Prostate gland (tissue), 2 donors: ENCODE measurements around the gene ARAF. TPM values are rescaled to one million over a fixed set of nuclear protein-coding genes. Genes with fewer than 3 reads are reported as not detected.
A peak's percentile ranks its signal among the peaks of the same experiment; 100 is the strongest.

Source experiments
- DNase-seq: peaks from one replicate; pipeline ENCODE4 v3.0.0-alpha.2; 2019; ENCODE audit warnings: low spot score
- H3K27ac ChIP-seq, 2 donors: fragments of 200-600 bp; sonication (generic); 2 replicates each; pipeline ENCODE4 v1.5.1; 2017 to 2019
- H3K27me3 ChIP-seq: fragments of 200-600 bp; sonication (generic); replicated peaks from 2 replicates; pipeline ENCODE4 v1.5.1; 2019; ENCODE audit not compliant: insufficient read depth
- H3K36me3 ChIP-seq, 2 donors: fragments of 200-600 bp; sonication (generic); 1 replicate in 1 of 2; 2 replicates in 1 of 2; pipeline versions ENCODE4 v1.5.1 to v1.8.1; 2017 to 2019
- H3K4me1 ChIP-seq: fragments of 200-600 bp; sonication (generic); replicated peaks from 2 replicates; pipeline ENCODE4 v1.5.1; 2019
- H3K4me3 ChIP-seq, 2 donors: fragments of 200-600 bp; sonication (generic); 2 replicates each; pipeline ENCODE4 v1.5.1; 2017 to 2019
- H3K9me3 ChIP-seq: fragments of 200-600 bp; sonication (generic); 2 replicates; pipeline ENCODE4 v1.5.1; 2017
- POLR2A ChIP-seq: fragments of 450-650 bp; IDR thresholded peaks from one replicate; pipeline ENCODE4 v1.6.1; 2016; ENCODE audit warnings: antibody characterized with exemption, mild to moderate bottlenecking
- POLR2AphosphoS5 ChIP-seq: sonication (generic); formaldehyde crosslinking; IDR thresholded peaks from one replicate; pipeline ENCODE4 v1.6.1; 2017; ENCODE audit warnings: antibody characterized with exemption
- WGBS: methylation state at CpG from one replicate; pipeline ENCODE4 v1.1.5; 2018; 5-methylcytosine and 5-hydroxymethylcytosine counted together
- intact Hi-C: fragments of 100-400 bp; cut with DNase I; formaldehyde crosslinking; loops from one replicate; pipeline ENCODE4 v1.14.2; 2022
- total RNA-seq, 2 donors: library from RNA; depleted of rRNA; stranded (reverse); fragments of >200 nt; gene quantifications; one replicate each; pipeline ENCODE4 v1.1.0, GENCODE V29; 2016
- TF ChIP-seq, protein P1 (sequence below), 4 experiments: fragments of 200-600 bp in 2 of 4; fragments of 450-650 bp in 2 of 4; sonication (generic) in 2 of 4; IDR thresholded peaks; 1 replicate in 3 of 4; 2 replicates in 1 of 4; pipeline ENCODE4 v1.5.1; 2016 to 2019; ENCODE audit warnings: antibody characterized with exemption in 4 of 4, mild to moderate bottlenecking in 2 of 4, moderate library complexity in 2 of 4

ARAF gene
- total RNA-seq, 2 donors from 2014 or later: 55.4 to 69.3 TPM

- no peaks in the 10 kb centered on the region for H3K27me3 ChIP-seq
- H3K4me3 ChIP-seq: peak overlapping the region; percentile 52 to 54
- no peaks in the 10 kb centered on the region for H3K4me1 ChIP-seq
- peak overlapping the region; percentile 94 to 95 for H3K27ac ChIP-seq
- 6% methylated on average over 15 of the region's 15 CpGs for WGBS
- no peak for DNase-seq
- TF ChIP-seq POLR2A (no peak), POLR2AphosphoS5 (no peak)
- TF ChIP-seq, protein P1, sequence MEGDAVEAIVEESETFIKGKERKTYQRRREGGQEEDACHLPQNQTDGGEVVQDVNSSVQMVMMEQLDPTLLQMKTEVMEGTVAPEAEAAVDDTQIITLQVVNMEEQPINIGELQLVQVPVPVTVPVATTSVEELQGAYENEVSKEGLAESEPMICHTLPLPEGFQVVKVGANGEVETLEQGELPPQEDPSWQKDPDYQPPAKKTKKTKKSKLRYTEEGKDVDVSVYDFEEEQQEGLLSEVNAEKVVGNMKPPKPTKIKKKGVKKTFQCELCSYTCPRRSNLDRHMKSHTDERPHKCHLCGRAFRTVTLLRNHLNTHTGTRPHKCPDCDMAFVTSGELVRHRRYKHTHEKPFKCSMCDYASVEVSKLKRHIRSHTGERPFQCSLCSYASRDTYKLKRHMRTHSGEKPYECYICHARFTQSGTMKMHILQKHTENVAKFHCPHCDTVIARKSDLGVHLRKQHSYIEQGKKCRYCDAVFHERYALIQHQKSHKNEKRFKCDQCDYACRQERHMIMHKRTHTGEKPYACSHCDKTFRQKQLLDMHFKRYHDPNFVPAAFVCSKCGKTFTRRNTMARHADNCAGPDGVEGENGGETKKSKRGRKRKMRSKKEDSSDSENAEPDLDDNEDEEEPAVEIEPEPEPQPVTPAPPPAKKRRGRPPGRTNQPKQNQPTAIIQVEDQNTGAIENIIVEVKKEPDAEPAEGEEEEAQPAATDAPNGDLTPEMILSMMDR (IDR thresholded peaks at IDR 0.05): no peak
- intact Hi-C loops: no loop called here
- no peaks in the 10 kb centered on the region for H3K36me3 ChIP-seq
- no peaks in the 10 kb centered on the region for H3K9me3 ChIP-seq
Measured at GRCh38 chrX:47560179-47560933, 649 bp upstream of the ARAF start.

DNA sequence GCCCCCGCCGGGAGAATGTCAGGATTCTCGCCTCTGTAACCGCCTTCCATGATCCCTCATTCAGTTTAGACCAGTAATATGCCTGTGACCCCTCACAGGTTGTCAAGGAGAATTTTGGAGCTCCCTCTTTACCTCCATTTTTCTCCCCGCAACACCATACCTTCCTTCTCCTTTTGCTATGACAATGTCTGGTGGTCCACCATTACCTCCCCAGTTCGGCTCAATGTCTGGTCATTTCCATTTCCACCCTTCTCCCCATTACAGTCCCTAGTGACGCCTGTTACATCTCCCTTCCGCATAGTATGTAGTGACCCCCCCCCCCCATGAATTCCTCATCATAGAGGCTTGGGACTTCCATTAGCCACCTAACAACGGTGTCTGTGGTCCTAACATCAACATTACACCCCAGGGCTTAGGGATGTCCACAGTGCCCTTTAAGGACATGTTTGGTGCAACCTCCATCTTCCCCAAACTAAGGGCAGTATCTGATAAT lies 700 bp downstream of the ARAF start:
- Histone ChIP-seq H3K27ac (peak overlapping the region; percentile 94 to 95), H3K4me1 (no peaks in the 10 kb centered on the region), H3K27me3 (no peaks in the 10 kb centered on the region), H3K36me3 (no peaks in the 10 kb centered on the region), H3K9me3 (no peaks in the 10 kb centered on the region), H3K4me3 (peak overlapping the region; percentile 52 to 54)
- TF ChIP-seq POLR2AphosphoS5: no peak
- TF ChIP-seq, protein P1 (IDR thresholded peaks at IDR 0.05): no peak
- TF ChIP-seq POLR2A: no peak
- intact Hi-C loops: no loop called here
- 5% methylated on average over 9 of the region's 9 CpGs for WGBS
- no peak for DNase-seq

GRCh38 chrX:47562615-47563243 lies 1.7 kb downstream of the ARAF start:
- no peaks in the 10 kb centered on the region for H3K4me1 ChIP-seq
- no peaks in the 10 kb centered on the region for H3K36me3 ChIP-seq
- H3K27ac ChIP-seq: no peak overlapping the region
- WGBS: 69% methylated on average over 10 of the region's 13 CpGs
- TF ChIP-seq, protein P1 (IDR thresholded peaks at IDR 0.05): peak in 2 of 4 experiments; percentile 8 to 20
- TF ChIP-seq POLR2AphosphoS5 (no peak), POLR2A (no peak)
- DNase-seq: no peak
- intact Hi-C loops: no loop called here
- H3K27me3 ChIP-seq: no peaks in the 10 kb centered on the region
- H3K9me3 ChIP-seq: no peaks in the 10 kb centered on the region
- no peak overlapping the region for H3K4me3 ChIP-seq

GRCh38 chrX:47563801-47564315 lies 2.9 kb downstream of the ARAF start:
- DNase-seq: no peak
- Histone ChIP-seq H3K9me3 (no peaks in the 10 kb centered on the region), H3K4me1 (no peaks in the 10 kb centered on the region), H3K4me3 (no peak overlapping the region), H3K36me3 (no peaks in the 10 kb centered on the region), H3K27ac (no peak overlapping the region), H3K27me3 (no peaks in the 10 kb centered on the region)
- TF ChIP-seq, protein P1 (IDR thresholded peaks at IDR 0.05): no peak
- TF ChIP-seq POLR2AphosphoS5 (no peak), POLR2A (no peak)
- WGBS: 75% methylated on average over 8 of the region's 8 CpGs
- intact Hi-C loops: no loop called here
